GM06990 (cell line): ENCODE results near the gene ERBB4.

Source experiments
- DNase-seq: peaks from one replicate; pipeline ENCODE4 v3.0.0-alpha.2; 2011; ENCODE audit not compliant: insufficient read length; ENCODE audit errors: extremely low read depth
- H3K27me3 ChIP-seq: replicated peaks from 2 replicates; pipeline ENCODE4 v1.6.0; 2011; ENCODE audit warnings: low read length; ENCODE audit not compliant: control insufficient read depth, insufficient read depth
- H3K36me3 ChIP-seq: 2 replicates; pipeline ENCODE4 v1.5.1; 2011; ENCODE audit warnings: low read length; ENCODE audit not compliant: control insufficient read depth, insufficient read depth
- H3K4me3 ChIP-seq: replicated peaks from 2 replicates; pipeline ENCODE4 v1.5.1; 2011; ENCODE audit warnings: low read depth, mild to moderate bottlenecking, control low read depth, low read length
- CTCF ChIP-seq: IDR thresholded peaks from 2 replicates; pipeline ENCODE4 v1.5.1; 2011; ENCODE audit warnings: low read length, control low read depth, mild to moderate bottlenecking, inconsistent platforms; ENCODE audit not compliant: insufficient read depth, poor library complexity, severe bottlenecking

Gene ERBB4

GRCh38 chr2:212173756-212174510, 364.7 kb downstream of the ERBB4 start:
- no peak for DNase-seq
- TF ChIP-seq CTCF, result no peak
- H3K4me3 ChIP-seq, result no peak overlapping the region

GRCh38 chr2:212173331-212173730, 365.3 kb downstream of the ERBB4 start:
- no peak for DNase-seq
- no peaks in the 10 kb centered on the region for H3K36me3 ChIP-seq
- TF ChIP-seq CTCF, result no peak
- H3K4me3 ChIP-seq, result no peak overlapping the region
- no peaks in the 10 kb centered on the region for H3K27me3 ChIP-seq

More at GRCh38 chr2:212173756-212174510, 364.7 kb downstream of the ERBB4 start:
- Histone ChIP-seq H3K36me3 (no peaks in the 10 kb centered on the region), H3K27me3 (no peaks in the 10 kb centered on the region)

- no peaks in the 10 kb centered on the region for H3K36me3 ChIP-seq
- TF ChIP-seq CTCF, result no peak
- no peaks in the 10 kb centered on the region for H3K27me3 ChIP-seq
- H3K4me3 ChIP-seq, result no peak overlapping the region
- DNase-seq, result no peak
These were observed 368.2 kb downstream of the ERBB4 start for GRCh38 chr2:212170382-212170781.

GRCh38 chr2:212158081-212158480, 380.5 kb downstream of the ERBB4 start:
- no peak for DNase-seq
- H3K27me3 ChIP-seq, result no peaks in the 10 kb centered on the region
- TF ChIP-seq CTCF, result no peak
- no peak overlapping the region for H3K4me3 ChIP-seq
- no peaks in the 10 kb centered on the region for H3K36me3 ChIP-seq

GRCh38 chr2:212157012-212157411, 381.6 kb downstream of the ERBB4 start:
- no peak for TF ChIP-seq CTCF
- DNase-seq, result no peak

More at GRCh38 chr2:212157012-212157411, 381.6 kb downstream of the ERBB4 start:
- Histone ChIP-seq H3K36me3 (no peaks in the 10 kb centered on the region), H3K4me3 (no peak overlapping the region), H3K27me3 (no peaks in the 10 kb centered on the region)
